Activated T-cell treated with anti-CD3 and anti-CD28 coated beads for 4 hours (primary cell): ENCODE measurements around the gene ADAMTS10.
A peak's percentile ranks its signal among the peaks of the same experiment; 100 is the strongest.
"Not testable (repeated sequence)": the region's sequence is repeated elsewhere in the genome, so short reads cannot be mapped to it uniquely, and the experiment has no call there.

ENCODE experiments used
- DNase-seq: peaks from one replicate; pipeline ENCODE4 v3.0.0-alpha.2; 2020

Gene ADAMTS10

GRCh38 chr19:8592231-8593009 is 18.1 kb downstream of the ADAMTS10 start:
- DNase-seq, result peak; percentile 93

- DNase-seq, result no peak
These were observed 21.3 kb downstream of the ADAMTS10 start for GRCh38 chr19:8589177-8589714.

GRCh38 chr19:8585894-8586750 is 24.4 kb downstream of the ADAMTS10 start:
- peak; percentile 39 for DNase-seq

GRCh38 chr19:8584965-8585893 is 25.3 kb downstream of the ADAMTS10 start:
- no peak for DNase-seq

- peak; percentile 80 for DNase-seq
These were observed 29.7 kb downstream of the ADAMTS10 start for GRCh38 chr19:8580710-8581281.

GRCh38 chr19:8578642-8579265 is 31.8 kb downstream of the ADAMTS10 start:
- peak; percentile 79 for DNase-seq

GRCh38 chr19:8577741-8578140 is 32.8 kb downstream of the ADAMTS10 start:
- DNase-seq, result no peak

- DNase-seq, result no peak
These were observed 33.3 kb downstream of the ADAMTS10 start, which contains the start of gene MYO1F for GRCh38 chr19:8577247-8577646. Gene MYO1F (minus strand): TSS chr19:8577442. CDS start chr19:8577309, 133 bp downstream.

- no peak for DNase-seq
These were observed 34.1 kb downstream of the ADAMTS10 start for GRCh38 chr19:8576273-8576993.

GRCh38 chr19:8575467-8575997 is 35.0 kb downstream of the ADAMTS10 start:
- DNase-seq, result peak; percentile 41

- not testable (repeated sequence) for DNase-seq
These were observed 35.9 kb downstream of the ADAMTS10 start for GRCh38 chr19:8574619-8574922.

- DNase-seq, result no peak
These were observed 37.2 kb downstream of the ADAMTS10 start for GRCh38 chr19:8573316-8573715.

GRCh38 chr19:8571006-8571411 is 39.5 kb downstream of the ADAMTS10 start:
- DNase-seq, result no peak

GRCh38 chr19:8569066-8569771 is 41.3 kb downstream of the ADAMTS10 start:
- DNase-seq, result peak; percentile 39

- DNase-seq, result no peak
These were observed 42.9 kb downstream of the ADAMTS10 start for GRCh38 chr19:8567522-8568172.

- DNase-seq, result no peak
These were observed 43.7 kb downstream of the ADAMTS10 start for GRCh38 chr19:8566855-8567254.

- DNase-seq, result not testable (repeated sequence)
These were observed 45.6 kb downstream of the ADAMTS10 start for GRCh38 chr19:8564866-8565265.

- DNase-seq, result no peak
These were observed 49.3 kb downstream of the ADAMTS10 start for GRCh38 chr19:8561075-8561764.

GRCh38 chr19:8558325-8558724 is 52.2 kb downstream of the ADAMTS10 start:
- no peak for DNase-seq
